Left colon (tissue), 2 donors: ENCODE data around the gene LRBA. TPM values are rescaled to one million over a fixed set of nuclear protein-coding genes. Genes with fewer than 3 reads are reported as not detected.

ENCODE experiments used
- ATAC-seq: fragments of 200-7000 bp; cut with Tn5 transposase; one replicate; pipeline ENCODE4 v1.9.1; 2020; ENCODE audit warnings: mild to moderate bottlenecking, moderate library complexity
- DNase-seq, 2 donors: peaks; one replicate each; pipeline ENCODE4 v3.0.0-alpha.2; 2020
- intact Hi-C, 2 donors: fragments of 100-400 bp; cut with DNase I in 1 of 2; cut with micrococcal nuclease in 1 of 2; formaldehyde crosslinking; loops; one replicate each; pipeline versions ENCODE4 v1.11.2 to v1.14.0; 2022; cut with DNase I, micrococcal nuclease
- total RNA-seq, 2 donors: library from RNA; stranded (reverse); fragmentation: NEBNext Ultra II Directional; extraction: Animal tissue kit (Norgen Biotek cat#: 25700); gene quantifications; one replicate each; pipeline ENCODE4 v1.2.1, GENCODE V29; 2021
- donor health status: DM: no; HTN: no; CAD: no.
- donor health status: DM: yes; HTN: yes; CAD: no.

LRBA gene
- total RNA-seq, 2 donors from 2014 or later, result 65.7 to 80.0 TPM

DNA sequence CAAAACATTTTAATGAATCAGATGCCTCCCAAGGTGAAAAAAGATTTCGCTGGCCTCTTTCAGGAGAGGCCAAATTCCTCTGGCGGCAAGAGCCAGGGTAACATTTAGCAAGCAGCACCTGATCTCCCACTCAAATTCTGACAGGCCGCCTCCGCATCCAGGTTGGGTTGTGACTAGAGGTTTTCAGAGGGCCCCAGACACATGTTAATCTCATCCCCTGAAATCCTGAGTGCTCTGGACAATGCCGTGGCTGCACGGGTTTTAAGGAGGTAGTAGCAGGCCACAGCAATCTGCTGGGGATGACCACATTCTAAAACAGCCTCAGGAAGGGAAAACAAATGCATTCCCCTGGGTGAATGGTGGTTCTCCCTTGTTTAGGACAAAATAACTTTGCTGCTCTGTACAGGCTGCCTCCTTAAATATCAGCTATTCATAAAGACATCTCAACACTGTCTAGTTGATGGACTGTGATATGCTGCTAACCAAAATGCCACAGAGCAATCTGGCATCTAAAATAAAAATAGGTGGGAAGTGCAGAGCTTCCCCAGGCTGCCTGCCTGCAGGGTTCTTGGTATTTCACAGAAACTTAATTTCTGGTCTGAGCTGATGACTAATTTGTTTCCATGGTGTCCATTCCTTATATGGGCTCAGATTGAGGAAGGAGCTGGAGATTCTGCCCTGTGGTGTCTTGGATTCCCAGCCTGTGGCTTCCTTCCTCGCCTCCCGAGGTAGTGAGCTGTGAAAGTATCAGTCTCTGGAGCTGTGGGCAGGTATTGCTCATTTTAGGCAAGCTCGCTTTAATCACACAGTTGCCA lies 734.8 kb downstream of the LRBA start:
- intact Hi-C loops, result no loop called here
- DNase-seq (no peak), ATAC-seq (no peak)

DNA sequence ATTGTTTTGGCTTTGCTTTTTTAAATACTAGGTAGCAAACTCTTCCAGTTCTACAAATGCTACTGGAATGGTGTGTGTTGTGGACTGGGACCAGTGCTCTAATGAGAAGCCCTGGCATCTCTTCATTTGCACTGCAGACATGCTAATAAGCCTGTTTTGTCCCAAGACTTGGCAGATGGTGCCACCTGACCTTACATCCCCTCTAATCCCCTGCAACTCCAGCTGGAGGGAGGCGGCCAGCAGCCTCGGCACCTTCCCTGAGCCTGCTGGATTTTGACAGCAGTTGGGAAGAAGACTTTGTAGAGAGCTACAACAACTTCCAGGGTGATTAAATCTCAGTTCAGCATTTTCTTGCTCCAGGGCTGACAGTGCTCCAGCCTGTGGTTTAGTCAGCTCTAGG lies 736.9 kb downstream of the LRBA start:
- intact Hi-C loops, result loop anchor here in 1 of 2 donors (5.0 kb wide), 1 partner anchor 589 kb away; no protein-coding TSS in a partner anchor
- no peak for ATAC-seq
- no peak for DNase-seq

- DNase-seq, result no peak
- intact Hi-C loops, result no loop called here
- ATAC-seq, result no peak
Measured at GRCh38 chr4:150268444-150268843, 746.6 kb downstream of the LRBA start.

GRCh38 chr4:150265806-150266205 lies 749.3 kb downstream of the LRBA start:
- intact Hi-C loops, result no loop called here
- ATAC-seq (no peak), DNase-seq (no peak)

DNA sequence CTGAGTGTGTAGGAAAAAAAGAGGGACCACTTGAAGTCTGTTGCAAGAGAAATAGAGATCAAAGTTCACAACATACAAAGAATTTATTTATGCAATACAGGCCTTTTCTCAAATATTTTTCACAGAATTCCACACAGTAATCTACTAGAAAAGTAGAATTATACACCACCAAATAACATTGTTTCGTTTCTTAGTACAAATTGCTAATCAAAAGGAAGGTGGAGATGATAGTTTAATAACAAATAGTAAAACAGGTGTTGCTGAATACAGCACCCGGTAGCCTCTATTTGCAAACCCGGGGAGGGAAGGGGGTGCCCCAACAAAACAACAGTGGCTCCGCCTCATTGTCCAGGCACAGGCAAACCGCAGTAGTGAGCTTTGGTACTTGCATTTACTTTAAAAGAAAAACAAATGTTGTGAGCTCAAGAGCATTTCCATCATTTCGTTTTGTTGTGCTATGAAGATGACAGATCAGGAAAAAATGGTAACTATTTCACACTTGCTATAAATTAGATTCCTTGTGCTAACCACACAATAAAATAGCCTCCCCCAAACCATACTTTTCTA lies 750.4 kb downstream of the LRBA start:
- intact Hi-C loops, result no loop called here
- DNase-seq (no peak), ATAC-seq (no peak)

GRCh38 chr4:150262611-150263010 lies 752.5 kb downstream of the LRBA start:
- ATAC-seq, result no peak
- intact Hi-C loops, result no loop called here
- DNase-seq, result no peak

DNA sequence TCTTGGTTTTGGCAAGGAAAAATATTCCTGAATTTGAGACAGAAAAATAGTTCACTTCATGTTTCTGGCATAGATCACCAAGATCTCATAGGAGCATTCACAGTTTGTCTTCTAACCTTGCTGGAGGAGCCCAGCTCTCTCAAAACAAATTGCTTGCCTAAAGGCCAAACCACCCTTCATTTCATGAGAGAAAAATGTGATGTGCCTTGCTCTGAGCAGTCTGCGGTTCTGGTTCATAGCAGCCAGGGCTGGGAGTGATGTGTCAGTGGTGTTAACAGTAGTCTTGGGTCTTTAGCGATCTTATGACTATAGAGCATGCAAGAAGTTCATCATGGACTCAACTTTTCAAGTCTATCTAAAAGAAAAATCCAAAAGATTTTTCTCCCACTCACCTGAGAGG lies 753.5 kb downstream of the LRBA start:
- DNase-seq (no peak), ATAC-seq (no peak)
- intact Hi-C loops, result no loop called here

GRCh38 chr4:150259861-150260567 lies 755.1 kb downstream of the LRBA start:
- ATAC-seq (no peak), DNase-seq (no peak)
- intact Hi-C loops, result no loop called here

GRCh38 chr4:150258569-150258968 lies 756.5 kb downstream of the LRBA start:
- no peak for ATAC-seq
- DNase-seq, result no peak
- intact Hi-C loops, result no loop called here

DNA sequence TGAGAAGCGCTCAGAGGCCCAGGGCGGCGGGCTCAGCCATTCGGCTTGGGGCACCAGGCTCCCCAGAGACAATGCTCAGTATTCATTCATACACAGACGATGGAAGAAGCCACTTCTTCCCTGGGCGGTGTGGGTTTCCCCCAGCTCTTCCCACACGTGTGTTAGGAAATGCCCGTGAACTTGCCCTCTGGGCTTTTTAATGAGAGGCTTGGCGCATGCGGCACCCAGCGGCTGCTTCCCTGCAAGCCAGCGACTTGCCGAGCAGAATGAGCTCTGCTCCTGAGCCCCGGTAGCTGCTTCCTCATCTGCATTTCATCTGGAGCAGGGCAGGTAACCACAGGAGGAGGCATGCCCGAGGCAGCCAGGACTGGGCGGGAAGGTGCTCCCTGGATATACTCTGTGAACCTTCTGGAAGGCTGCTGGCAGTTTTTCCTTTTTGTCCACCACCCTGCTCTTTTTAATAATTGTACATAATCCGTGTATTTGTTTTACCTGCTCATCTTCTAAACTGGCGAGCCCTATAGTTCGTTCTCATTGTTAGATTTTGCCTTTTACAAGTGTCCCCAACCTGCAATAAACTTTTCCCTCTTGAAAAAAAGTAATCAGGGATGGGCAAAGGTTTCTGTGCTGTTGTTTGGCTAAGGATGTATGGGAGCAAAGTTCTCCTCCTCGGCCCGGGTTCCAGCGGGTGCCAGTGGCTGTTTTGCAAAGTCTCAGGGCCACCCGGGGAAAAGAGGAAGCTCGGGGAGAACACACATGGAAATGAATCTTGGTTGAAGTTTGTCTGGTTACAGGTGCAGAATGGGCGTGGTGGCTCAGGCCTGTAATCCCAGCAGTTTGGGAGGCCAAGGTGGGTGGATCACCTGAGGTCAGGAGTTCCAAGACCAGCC lies 758.0 kb downstream of the LRBA start:
- DNase-seq (peak; percentile 74 to 82), ATAC-seq (peak; percentile 82)
- intact Hi-C loops, result no loop called here

- DNase-seq (peak in 1 of 2 donors; percentile 31), ATAC-seq (no peak)
- intact Hi-C loops, result no loop called here
Measured at GRCh38 chr4:150256225-150256620, 758.9 kb downstream of the LRBA start.

- ATAC-seq (no peak), DNase-seq (no peak)
- intact Hi-C loops, result no loop called here
Measured at GRCh38 chr4:150255610-150256224, 759.4 kb downstream of the LRBA start.

GRCh38 chr4:150253965-150254630 lies 761.0 kb downstream of the LRBA start:
- DNase-seq (no peak), ATAC-seq (no peak)
- intact Hi-C loops, result no loop called here

DNA sequence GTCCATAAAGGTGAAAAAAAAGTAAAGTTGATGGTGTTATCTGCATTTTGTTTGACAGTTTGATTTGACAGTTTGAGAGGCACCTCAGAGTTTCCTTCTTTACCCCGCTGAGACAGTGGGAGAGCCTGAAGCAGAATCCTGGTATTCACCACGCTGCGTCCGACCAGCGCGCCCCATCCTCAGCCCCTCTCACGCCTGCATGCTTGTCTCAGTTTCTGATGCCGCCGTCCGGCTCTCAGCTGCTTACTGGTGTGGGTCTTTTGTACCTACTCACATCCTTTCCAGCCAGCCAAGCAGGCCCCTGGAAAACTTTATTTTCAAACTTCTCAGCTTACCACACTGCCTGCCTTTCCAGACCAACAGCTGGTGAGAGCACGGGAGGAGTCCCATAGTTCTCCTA lies 761.7 kb downstream of the LRBA start:
- intact Hi-C loops, result no loop called here
- DNase-seq, result no peak

DNA sequence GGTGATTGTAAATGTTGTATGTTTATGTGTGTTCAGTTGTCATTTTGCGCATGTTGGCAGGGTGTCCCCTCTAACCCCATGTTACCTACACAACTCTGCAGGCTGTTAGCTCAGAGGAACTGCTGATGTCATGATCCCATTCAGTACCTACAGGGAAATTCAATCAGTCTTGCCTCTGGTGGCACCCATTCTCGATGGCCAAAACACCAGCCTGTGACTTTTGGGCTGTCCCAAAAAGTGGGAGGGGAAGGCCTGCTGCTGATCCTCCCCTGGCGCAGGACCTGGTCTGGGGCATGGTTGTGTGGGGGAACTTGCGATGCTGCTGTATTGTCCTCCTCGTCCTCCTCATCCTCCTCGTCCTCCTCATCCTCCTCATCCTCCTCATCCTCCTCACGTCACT lies 762.3 kb downstream of the LRBA start:
- ATAC-seq (no peak), DNase-seq (no peak)
- intact Hi-C loops, result no loop called here

More for the DNA sequence above, 761.7 kb downstream of the LRBA start:
- no peak for ATAC-seq

GRCh38 chr4:150252306-150252705 lies 762.8 kb downstream of the LRBA start:
- intact Hi-C loops, result no loop called here
- ATAC-seq (no peak), DNase-seq (no peak)

- no peak for DNase-seq
- intact Hi-C loops, result no loop called here
- ATAC-seq, result no peak
Measured at GRCh38 chr4:150251752-150252190, 763.3 kb downstream of the LRBA start.

DNA sequence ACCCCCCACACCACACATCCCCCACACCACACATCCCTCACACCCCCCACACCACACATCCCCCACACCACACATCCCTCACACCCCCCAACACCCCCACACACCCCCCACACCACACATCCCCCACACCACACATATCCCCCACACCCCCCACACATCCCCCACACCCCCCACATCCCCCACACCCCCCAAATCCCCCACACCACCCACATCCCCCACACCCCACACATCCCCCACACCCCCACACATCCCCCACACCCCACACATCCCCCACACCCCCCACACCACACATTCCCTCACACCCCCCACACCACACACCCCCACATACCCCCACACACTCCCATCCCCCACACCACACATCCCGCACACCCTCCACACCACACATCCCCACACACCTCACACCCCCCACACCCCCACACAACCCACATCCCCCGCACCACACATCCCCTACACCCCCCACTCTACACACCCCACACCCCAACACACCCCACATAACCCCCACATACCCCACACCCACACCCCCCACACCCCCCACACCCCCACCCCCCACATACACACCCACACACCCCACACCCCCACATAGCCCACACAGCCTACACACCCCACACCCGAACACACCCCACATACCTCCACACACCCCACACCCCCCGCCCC lies 764.0 kb downstream of the LRBA start:
- DNase-seq (no peak), ATAC-seq (no peak)
- intact Hi-C loops, result no loop called here
